B cell (primary cell): ENCODE results near the gene SLC49A3. TPM values are rescaled to one million over a fixed set of nuclear protein-coding genes. Genes with fewer than 3 reads are reported as not detected.
"Not testable (repeated sequence)": the region's sequence is repeated elsewhere in the genome, so short reads cannot be mapped to it uniquely, and the experiment has no call there.

Source experiments
- ATAC-seq: fragments of 200-7000 bp; cut with Tn5 transposase; one replicate; pipeline ENCODE4 v1.10.0; 2021; ENCODE audit warnings: low read depth, mild to moderate bottlenecking, moderate number of reproducible peaks, moderate library complexity
- CTCF ChIA-PET: fragments of 350-600 bp; sonication (Branson Sonifier 250); formaldehyde crosslinking; loops from one replicate; lab custom pipeline; 2021; ENCODE audit warnings: antibody characterized with exemption, inconsistent platforms; lab: Charles Lee
- POLR2A ChIA-PET: fragments of 350-600 bp; sonication (Branson Sonifier 250); formaldehyde crosslinking; loops from one replicate; lab custom pipeline; 2021; ENCODE audit warnings: antibody characterized with exemption; lab: Charles Lee
- DNase-seq: peaks from one replicate; pipeline ENCODE4 v3.0.0; 2013
- H2AFZ ChIP-seq: 2 replicates; pipeline ENCODE4 v1.6.1; 2012; ENCODE audit warnings: mild to moderate bottlenecking, low read depth, low read length; ENCODE audit not compliant: insufficient read depth, poor library complexity, severe bottlenecking
- H3K27ac ChIP-seq, 2 donors: 1 replicate in 1 of 2; 2 replicates in 1 of 2; pipeline ENCODE4 v1.5.1; 2012 to 2013; ENCODE audit warnings: low read length in 2 of 2, mild to moderate bottlenecking in 2 of 2, moderate library complexity in 1 of 2
- H3K27me3 ChIP-seq, 4 experiments: fragments of 200-600 bp in 1 of 4; sonication (generic) in 1 of 4; replicated peaks in 1 of 4; 1 replicate in 2 of 4; 2 replicates in 2 of 4; pipeline versions ENCODE4 v1.6.1 to v1.7.0; 2013 to 2016; ENCODE audit warnings: low read length in 3 of 4, mild to moderate bottlenecking in 2 of 4, mixed read lengths in 1 of 4, moderate library complexity in 1 of 4; ENCODE audit not compliant: insufficient read depth in 4 of 4, control insufficient read depth in 3 of 4; ENCODE audit errors: control extremely low read depth in 1 of 4
- H3K36me3 ChIP-seq, 2 experiments: replicated peaks in 1 of 2; 1 replicate in 1 of 2; 2 replicates in 1 of 2; pipeline versions ENCODE4 v1.6.1 to v1.7.1; 2013; ENCODE audit warnings: low read length in 1 of 2; ENCODE audit not compliant: insufficient read depth in 2 of 2, control insufficient read depth in 1 of 2; ENCODE audit errors: control extremely low read depth in 1 of 2, extremely low read depth in 1 of 2
- H3K4me1 ChIP-seq, 2 donors: fragments of 200-600 bp in 1 of 2; sonication (generic) in 1 of 2; 1 replicate in 1 of 2; 2 replicates in 1 of 2; pipeline versions ENCODE4 v1.5.1 to v1.6.1; 2013 to 2017; ENCODE audit warnings: low read length in 2 of 2; ENCODE audit not compliant: control insufficient read depth in 2 of 2, insufficient read depth in 2 of 2
- H3K4me2 ChIP-seq: replicated peaks from 2 replicates; pipeline ENCODE3; 2012; ENCODE audit warnings: mild to moderate bottlenecking, low read depth, low read length; ENCODE audit not compliant: poor library complexity, severe bottlenecking
- H3K4me3 ChIP-seq, 5 experiments: fragments of 200-600 bp in 1 of 5; sonication (generic) in 1 of 5; 1 replicate in 3 of 5; 2 replicates in 2 of 5; pipeline versions ENCODE4 v1.5.1 to v1.7.0; 2011 to 2016; ENCODE audit warnings: low read length in 4 of 5, mild to moderate bottlenecking in 4 of 5, low read depth in 2 of 5, control low read depth in 1 of 5, moderate library complexity in 1 of 5; ENCODE audit not compliant: insufficient read depth in 1 of 5; ENCODE audit errors: control extremely low read depth in 1 of 5, extremely low read depth in 1 of 5
- H3K79me2 ChIP-seq: fragments of 200-600 bp; sonication (generic); one replicate; pipeline ENCODE4 v1.6.0; 2016; ENCODE audit warnings: low read length; ENCODE audit not compliant: control insufficient read depth, insufficient read depth
- H3K9ac ChIP-seq: fragments of 200-600 bp; sonication (generic); 2 replicates; pipeline ENCODE4 v1.6.1; 2017; ENCODE audit warnings: mild to moderate bottlenecking, low read length, moderate library complexity
- H3K9me3 ChIP-seq, 3 donors: one replicate each; pipeline versions ENCODE4 v1.6.1 to v1.7.1; 2013; ENCODE audit warnings: low read length in 2 of 3; ENCODE audit not compliant: control insufficient read depth in 2 of 3, insufficient read depth in 1 of 3; ENCODE audit errors: control extremely low read depth in 1 of 3
- H4K20me1 ChIP-seq: 2 replicates; pipeline ENCODE4 v1.6.0; 2012; ENCODE audit warnings: mild to moderate bottlenecking, low read length; ENCODE audit not compliant: insufficient read depth, control insufficient read depth, poor library complexity, severe bottlenecking
- H3K27ac Mint-ChIP-seq: one replicate; pipeline ENCODE4 v1.8.0; 2021; ENCODE audit warnings: mixed read lengths
- H3K27me3 Mint-ChIP-seq: one replicate; pipeline ENCODE4 v1.8.0; 2021; ENCODE audit warnings: mixed read lengths
- H3K4me1 Mint-ChIP-seq: one replicate; pipeline ENCODE4 v1.8.0; 2021; ENCODE audit warnings: mixed read lengths
- H3K4me3 Mint-ChIP-seq: one replicate; pipeline ENCODE4 v1.8.0; 2021; ENCODE audit warnings: mixed read lengths
- H3K9me3 Mint-ChIP-seq: one replicate; pipeline ENCODE4 v1.8.0; 2022; ENCODE audit warnings: mixed read lengths; ENCODE audit not compliant: insufficient read depth
- EZH2 ChIP-seq: IDR thresholded peaks from 2 replicates; pipeline ENCODE4 v1.6.1; 2012; ENCODE audit warnings: borderline replicate concordance, low read depth, mild to moderate bottlenecking, moderate library complexity, low read length; ENCODE audit not compliant: insufficient read depth, poor library complexity, severe bottlenecking
- WGBS: methylation state at CpG from one replicate; pipeline ENCODE4 v1.1.5; 2013; ENCODE audit warnings: missing lambda C conversion rate; ENCODE audit not compliant: insufficient coverage; 5-methylcytosine and 5-hydroxymethylcytosine counted together
- intact Hi-C: fragments of 100-400 bp; cut with micrococcal nuclease; formaldehyde crosslinking; loops from one replicate; pipeline ENCODE4 v1.10.0; 2022
- polyA plus RNA-seq: library from polyadenylated mRNA; depleted of rRNA; stranded (reverse); fragments of >200 nt; gene quantifications from 2 replicates; pipeline ENCODE4 v1.2.3, GENCODE V29; 2012
- total RNA-seq, 2 donors: library from RNA; stranded (reverse); fragments of 120-200 nt in 1 of 2; gene quantifications; 1 replicate in 1 of 2; 2 replicates in 1 of 2; pipeline versions ENCODE4 v1.2.3 to v1.2.4, GENCODE V29; 2013 to 2022
- TF ChIP-seq, protein P1 (sequence below): fragments of 200-600 bp; IDR thresholded peaks from one replicate; pipeline ENCODE4 v1.8.0; 2022; ENCODE audit warnings: antibody characterized with exemption, mild to moderate bottlenecking

The SLC49A3 gene
- total and polyA plus RNA-seq, 2 donors (not counting 1 experiment from before 2014, with no cell fraction given): 2.0 to 4.3 TPM

DNA sequence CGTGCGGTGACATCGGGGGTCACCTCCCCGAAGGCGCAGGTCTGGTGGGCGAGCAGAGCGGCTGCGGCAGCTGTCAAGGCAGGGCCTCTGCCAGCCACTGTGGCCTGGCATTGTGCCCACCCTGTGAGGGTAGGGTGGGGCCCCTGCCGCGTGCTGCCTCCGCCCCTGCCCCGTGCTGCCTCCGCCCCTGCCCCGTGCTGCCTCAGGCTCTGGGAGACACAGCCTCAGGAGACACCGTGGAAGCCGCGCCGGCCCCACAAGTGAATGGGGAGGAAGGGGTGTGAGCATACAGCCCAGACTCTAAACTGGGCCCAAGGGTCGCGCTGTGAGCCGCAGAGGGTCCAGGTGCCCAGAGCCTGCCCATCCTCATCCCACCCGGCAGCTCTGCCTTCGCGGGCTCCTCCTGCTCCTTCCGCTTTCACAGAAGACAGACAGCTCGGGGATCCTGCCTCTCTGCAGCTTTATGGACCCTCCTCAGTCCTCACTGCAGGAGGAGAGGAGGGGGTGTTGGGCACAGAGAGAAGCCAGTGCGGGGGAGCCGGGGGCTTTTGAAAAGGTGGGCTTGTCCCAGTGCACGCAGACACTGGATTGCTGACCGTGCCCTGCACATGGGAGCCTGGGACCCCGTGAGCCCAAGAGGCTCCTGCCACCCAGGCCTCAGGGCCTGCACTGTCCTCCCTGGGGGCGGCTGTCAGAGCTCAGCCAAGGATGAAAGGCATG lies 44.1 kb upstream of the SLC49A3 start:
- Mint-ChIP-seq H3K4me3 (no peak overlapping the region), H3K27me3 (no peaks in the 10 kb centered on the region), H3K9me3 (no peaks in the 10 kb centered on the region), H3K4me1 (no peaks in the 10 kb centered on the region), H3K27ac (no peak overlapping the region)
- POLR2A ChIA-PET: no interaction called here
- TF ChIP-seq, protein P1, sequence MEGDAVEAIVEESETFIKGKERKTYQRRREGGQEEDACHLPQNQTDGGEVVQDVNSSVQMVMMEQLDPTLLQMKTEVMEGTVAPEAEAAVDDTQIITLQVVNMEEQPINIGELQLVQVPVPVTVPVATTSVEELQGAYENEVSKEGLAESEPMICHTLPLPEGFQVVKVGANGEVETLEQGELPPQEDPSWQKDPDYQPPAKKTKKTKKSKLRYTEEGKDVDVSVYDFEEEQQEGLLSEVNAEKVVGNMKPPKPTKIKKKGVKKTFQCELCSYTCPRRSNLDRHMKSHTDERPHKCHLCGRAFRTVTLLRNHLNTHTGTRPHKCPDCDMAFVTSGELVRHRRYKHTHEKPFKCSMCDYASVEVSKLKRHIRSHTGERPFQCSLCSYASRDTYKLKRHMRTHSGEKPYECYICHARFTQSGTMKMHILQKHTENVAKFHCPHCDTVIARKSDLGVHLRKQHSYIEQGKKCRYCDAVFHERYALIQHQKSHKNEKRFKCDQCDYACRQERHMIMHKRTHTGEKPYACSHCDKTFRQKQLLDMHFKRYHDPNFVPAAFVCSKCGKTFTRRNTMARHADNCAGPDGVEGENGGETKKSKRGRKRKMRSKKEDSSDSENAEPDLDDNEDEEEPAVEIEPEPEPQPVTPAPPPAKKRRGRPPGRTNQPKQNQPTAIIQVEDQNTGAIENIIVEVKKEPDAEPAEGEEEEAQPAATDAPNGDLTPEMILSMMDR: no peak
- TF ChIP-seq EZH2: no peak
- Histone ChIP-seq H3K27me3 (no peaks in the 10 kb centered on the region), H3K79me2 (peaks cover 16% of the 10 kb centered on the region), H3K27ac (no peak overlapping the region), H3K4me1 (no peaks in the 10 kb centered on the region), H3K36me3 (peaks cover 0 to 55% of the 10 kb centered on the region in 2 experiments), H3K4me2 (no peak overlapping the region), H3K9ac (no peak overlapping the region), H3K9me3 (no peaks in the 10 kb centered on the region), H2AFZ (no peak overlapping the region), H4K20me1 (peaks cover 25% of the 10 kb centered on the region), H3K4me3 (no peak overlapping the region)
- WGBS: 89% methylated on average over 26 of the region's 32 CpGs
- intact Hi-C loops: no loop called here
- ATAC-seq (no peak), DNase-seq (no peak)
- CTCF ChIA-PET: interaction anchor here (1.1 kb wide), 1 partner anchor 10 kb away, joined by 5 read pairs; no protein-coding TSS in a partner anchor

DNA sequence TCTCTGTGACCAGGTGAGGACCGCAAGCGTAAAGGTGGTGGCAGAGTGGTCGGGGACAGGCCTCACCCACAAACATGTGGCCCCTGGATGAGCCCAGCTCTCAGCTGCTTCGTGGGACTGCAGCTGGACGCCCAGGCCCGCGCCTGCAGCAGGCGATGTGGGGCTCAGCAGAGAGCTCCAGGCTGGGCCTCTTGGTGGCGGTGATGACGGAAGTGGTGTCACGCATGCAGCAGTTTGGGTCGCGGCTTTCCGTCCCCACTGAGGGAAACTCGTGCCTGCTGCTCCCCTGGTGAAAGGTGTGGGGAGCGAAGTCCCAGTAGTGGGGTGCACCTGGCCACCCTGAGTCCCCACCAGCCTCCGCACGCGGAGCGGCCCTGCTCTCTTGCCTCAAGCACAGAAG lies 43.5 kb upstream of the SLC49A3 start:
- Histone ChIP-seq H3K9ac (no peak overlapping the region), H3K4me3 (no peak overlapping the region), H3K27ac (no peak overlapping the region), H3K36me3 (peaks cover 0 to 52% of the 10 kb centered on the region in 2 experiments), H2AFZ (no peak overlapping the region), H3K79me2 (peaks cover 18% of the 10 kb centered on the region), H3K4me1 (no peaks in the 10 kb centered on the region), H4K20me1 (peaks cover 30% of the 10 kb centered on the region), H3K9me3 (no peaks in the 10 kb centered on the region), H3K27me3 (no peaks in the 10 kb centered on the region), H3K4me2 (no peak overlapping the region)
- 96% methylated on average over 20 of the region's 20 CpGs for WGBS
- no peak overlapping the region for H3K27ac Mint-ChIP-seq
- ChIA-PET POLR2A (no interaction called here), CTCF (no interaction called here)
- TF ChIP-seq, protein P1: no peak
- no peak overlapping the region for H3K4me3 Mint-ChIP-seq
- H3K9me3 Mint-ChIP-seq: no peaks in the 10 kb centered on the region
- ATAC-seq (no peak), DNase-seq (no peak)
- no peaks in the 10 kb centered on the region for H3K27me3 Mint-ChIP-seq
- intact Hi-C loops: no loop called here
- H3K4me1 Mint-ChIP-seq: peaks cover 2% of the 10 kb centered on the region

DNA sequence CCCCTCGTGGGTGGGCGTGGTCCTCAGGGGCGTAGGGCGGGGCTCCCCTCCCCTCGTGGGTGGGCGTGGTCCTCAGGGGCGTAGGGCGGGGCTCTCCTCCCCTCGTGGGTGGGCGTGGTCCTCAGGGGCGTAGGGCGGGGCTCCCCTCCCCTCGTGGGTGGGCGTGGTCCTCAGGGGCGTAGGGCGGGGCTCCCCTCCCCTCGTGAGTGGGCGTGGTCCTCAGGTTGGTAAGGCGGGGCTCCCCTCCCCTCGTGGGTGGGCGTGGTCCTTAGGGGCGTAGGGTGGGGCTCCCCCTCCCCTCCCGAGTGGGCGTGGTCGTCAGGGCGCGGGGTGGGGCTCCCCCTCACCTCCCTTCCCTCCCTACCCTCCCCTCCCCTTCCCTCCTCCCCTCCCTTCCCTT lies 43.0 kb upstream of the SLC49A3 start:
- H3K9me3 ChIP-seq, H3K27me3 ChIP-seq, ATAC-seq, H3K4me3 Mint-ChIP-seq, H3K4me3 ChIP-seq, H3K27ac ChIP-seq, intact Hi-C loops, POLR2A ChIA-PET, H3K4me1 Mint-ChIP-seq, H3K9me3 Mint-ChIP-seq, H3K4me2 ChIP-seq, H3K27ac Mint-ChIP-seq, DNase-seq, H3K9ac ChIP-seq, CTCF ChIA-PET, H3K4me1 ChIP-seq, H3K27me3 Mint-ChIP-seq, H2AFZ ChIP-seq: not testable (repeated sequence)
- H3K36me3 ChIP-seq: peaks cover 0 to 46% of the 10 kb centered on the region in 2 experiments
- H3K79me2 ChIP-seq: peaks cover 23% of the 10 kb centered on the region
- H4K20me1 ChIP-seq: peaks cover 32% of the 10 kb centered on the region
- WGBS: no CpG with 5 or more reads among the region's 27 CpGs
